Testis (tissue), 3 donors: Measurements from ENCODE around the gene CERK. TPM values are rescaled to one million over a fixed set of nuclear protein-coding genes. Genes with fewer than 3 reads are reported as not detected.

Experiments
- DNase-seq: peaks from one replicate; pipeline ENCODE4 v3.0.0-alpha.2; 2019
- H3K27ac ChIP-seq, 2 donors: fragments of 200-600 bp; sonication (generic); one replicate each; pipeline ENCODE4 v1.5.1; 2019
- H3K27me3 ChIP-seq: fragments of 200-600 bp; sonication (generic); one replicate; pipeline ENCODE4 v1.5.1; 2019
- H3K36me3 ChIP-seq: fragments of 200-600 bp; sonication (generic); one replicate; pipeline ENCODE4 v1.5.1; 2017; ENCODE audit warnings: low read depth; ENCODE audit errors: missing control alignments
- H3K4me1 ChIP-seq: fragments of 200-600 bp; sonication (generic); one replicate; pipeline ENCODE4 v1.5.1; 2019
- H3K4me3 ChIP-seq, 2 donors: fragments of 200-600 bp; sonication (generic); one replicate each; pipeline ENCODE4 v1.5.1; 2017 to 2019
- H3K9me3 ChIP-seq: fragments of 200-600 bp; sonication (generic); one replicate; pipeline ENCODE4 v1.5.1; 2017
- POLR2A ChIP-seq: fragments of 450-650 bp; IDR thresholded peaks from one replicate; pipeline ENCODE4 v1.6.1; 2017; ENCODE audit warnings: antibody characterized with exemption, mild to moderate bottlenecking, moderate library complexity
- WGBS, 2 donors: methylation state at CpG; one replicate each; pipeline ENCODE4 v1.1.5; 2018; 5-methylcytosine and 5-hydroxymethylcytosine counted together
- intact Hi-C: fragments of 100-400 bp; cut with DNase I; formaldehyde crosslinking; loops from one replicate; pipeline ENCODE4 v1.15.1; 2023; ENCODE audit warnings: low total_unique reads
- polyA plus RNA-seq: library from polyadenylated mRNA; stranded (reverse); fragments of 350-450 nt; fragmentation: Illumina TruSeq; extraction: RNeasy Lipid Tissue Mini Kit (QIAGEN cat#74804); gene quantifications from one replicate; pipeline ENCODE4 v1.2.3, GENCODE V29; 2014; ENCODE audit warnings: low read depth, low replicate concordance; ENCODE audit not compliant: insufficient read depth
- total RNA-seq, 2 donors: library from RNA; depleted of rRNA; stranded (reverse); fragments of >200 nt; gene quantifications; one replicate each; pipeline ENCODE4 v1.2.3, GENCODE V29; 2016
- TF ChIP-seq, protein P1 (sequence below), 3 experiments: fragments of 450-650 bp in 2 of 3; fragments of 200-600 bp in 1 of 3; sonication (generic) in 1 of 3; IDR thresholded peaks; one replicate each; pipeline ENCODE4 v1.5.1; 2016 to 2019; ENCODE audit warnings: antibody characterized with exemption in 3 of 3, mild to moderate bottlenecking in 2 of 3, moderate library complexity in 1 of 3

Gene CERK
- total and polyA plus RNA-seq, 3 donors from 2014 or later, result 14.0 to 21.3 (median 17.0) TPM

DNA sequence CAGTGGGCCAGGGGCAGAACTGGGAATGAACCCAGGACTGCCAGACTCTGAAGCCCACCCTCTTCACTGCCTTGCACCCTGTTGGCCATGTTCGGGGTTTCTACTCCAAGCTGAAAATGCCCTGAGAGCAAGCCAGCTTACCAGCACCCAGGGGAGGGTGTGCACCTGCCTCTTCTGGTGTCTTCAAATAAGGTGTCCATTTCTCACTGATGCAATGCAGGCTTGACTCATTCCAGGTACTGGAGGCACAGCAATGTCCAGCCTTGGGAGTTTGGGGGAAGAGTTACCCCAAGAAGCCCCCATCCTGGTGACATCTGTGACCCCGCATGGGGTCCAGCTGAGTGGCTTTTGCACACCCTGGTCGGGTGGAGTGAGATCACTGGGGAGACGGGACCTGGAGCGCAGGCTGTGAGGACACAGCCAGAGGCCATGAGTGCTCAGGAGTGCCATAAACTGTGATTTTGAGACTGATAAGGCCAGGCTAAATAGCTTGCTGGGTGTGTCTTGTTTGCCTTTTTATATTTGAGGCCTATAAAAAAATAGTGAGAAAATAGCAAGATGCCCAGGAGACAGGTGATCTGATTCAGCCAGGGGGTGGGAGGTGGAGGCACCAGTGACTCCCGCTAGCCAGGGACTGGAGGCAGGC, 4.6 kb upstream of the CERK start:
- no peak overlapping the region for H3K4me3 ChIP-seq
- WGBS, 2 donors, result 40 to 89% methylated on average over 4 to 6 of the region's 6 CpGs

DNA sequence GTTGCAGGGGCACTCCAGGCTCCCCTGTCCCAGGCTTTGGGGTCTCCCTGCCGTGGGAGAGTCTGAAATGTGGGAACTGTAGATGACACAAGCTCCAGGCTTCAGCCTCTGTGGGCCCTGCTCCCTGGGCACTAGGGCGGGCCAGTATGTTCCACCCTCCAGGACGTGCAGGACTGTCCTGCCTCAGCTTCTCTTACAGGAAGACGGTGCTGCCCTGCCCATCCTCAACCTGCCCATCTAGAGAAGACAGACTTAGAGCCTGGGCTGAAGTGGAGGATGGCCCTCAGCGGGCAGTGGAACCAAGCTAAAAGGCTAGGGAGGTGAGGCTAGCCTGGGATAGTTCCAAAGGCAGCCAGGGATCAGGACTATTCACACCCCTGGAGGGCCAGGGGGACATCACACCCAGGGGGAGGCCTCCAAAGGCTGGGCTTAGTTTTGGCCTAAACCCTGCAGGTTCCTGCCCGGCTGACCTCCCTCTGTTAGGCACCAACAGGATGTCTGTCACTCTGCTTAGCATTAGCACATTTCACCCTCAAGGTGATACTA, 4.0 kb upstream of the CERK start:
- H3K27me3 ChIP-seq, result no peaks in the 10 kb centered on the region

More for the DNA sequence above, 4.6 kb upstream of the CERK start:
- intact Hi-C loops, result no loop called here
- no peaks in the 10 kb centered on the region for H3K27me3 ChIP-seq
- H3K9me3 ChIP-seq, result no peaks in the 10 kb centered on the region
- H3K36me3 ChIP-seq, result no peaks in the 10 kb centered on the region
- peaks cover 8% of the 10 kb centered on the region for H3K4me1 ChIP-seq
- DNase-seq, result no peak
- TF ChIP-seq, protein P1, sequence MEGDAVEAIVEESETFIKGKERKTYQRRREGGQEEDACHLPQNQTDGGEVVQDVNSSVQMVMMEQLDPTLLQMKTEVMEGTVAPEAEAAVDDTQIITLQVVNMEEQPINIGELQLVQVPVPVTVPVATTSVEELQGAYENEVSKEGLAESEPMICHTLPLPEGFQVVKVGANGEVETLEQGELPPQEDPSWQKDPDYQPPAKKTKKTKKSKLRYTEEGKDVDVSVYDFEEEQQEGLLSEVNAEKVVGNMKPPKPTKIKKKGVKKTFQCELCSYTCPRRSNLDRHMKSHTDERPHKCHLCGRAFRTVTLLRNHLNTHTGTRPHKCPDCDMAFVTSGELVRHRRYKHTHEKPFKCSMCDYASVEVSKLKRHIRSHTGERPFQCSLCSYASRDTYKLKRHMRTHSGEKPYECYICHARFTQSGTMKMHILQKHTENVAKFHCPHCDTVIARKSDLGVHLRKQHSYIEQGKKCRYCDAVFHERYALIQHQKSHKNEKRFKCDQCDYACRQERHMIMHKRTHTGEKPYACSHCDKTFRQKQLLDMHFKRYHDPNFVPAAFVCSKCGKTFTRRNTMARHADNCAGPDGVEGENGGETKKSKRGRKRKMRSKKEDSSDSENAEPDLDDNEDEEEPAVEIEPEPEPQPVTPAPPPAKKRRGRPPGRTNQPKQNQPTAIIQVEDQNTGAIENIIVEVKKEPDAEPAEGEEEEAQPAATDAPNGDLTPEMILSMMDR (IDR thresholded peaks at IDR 0.05), result no peak
- TF ChIP-seq POLR2A, result no peak
- no peak overlapping the region for H3K27ac ChIP-seq

DNA sequence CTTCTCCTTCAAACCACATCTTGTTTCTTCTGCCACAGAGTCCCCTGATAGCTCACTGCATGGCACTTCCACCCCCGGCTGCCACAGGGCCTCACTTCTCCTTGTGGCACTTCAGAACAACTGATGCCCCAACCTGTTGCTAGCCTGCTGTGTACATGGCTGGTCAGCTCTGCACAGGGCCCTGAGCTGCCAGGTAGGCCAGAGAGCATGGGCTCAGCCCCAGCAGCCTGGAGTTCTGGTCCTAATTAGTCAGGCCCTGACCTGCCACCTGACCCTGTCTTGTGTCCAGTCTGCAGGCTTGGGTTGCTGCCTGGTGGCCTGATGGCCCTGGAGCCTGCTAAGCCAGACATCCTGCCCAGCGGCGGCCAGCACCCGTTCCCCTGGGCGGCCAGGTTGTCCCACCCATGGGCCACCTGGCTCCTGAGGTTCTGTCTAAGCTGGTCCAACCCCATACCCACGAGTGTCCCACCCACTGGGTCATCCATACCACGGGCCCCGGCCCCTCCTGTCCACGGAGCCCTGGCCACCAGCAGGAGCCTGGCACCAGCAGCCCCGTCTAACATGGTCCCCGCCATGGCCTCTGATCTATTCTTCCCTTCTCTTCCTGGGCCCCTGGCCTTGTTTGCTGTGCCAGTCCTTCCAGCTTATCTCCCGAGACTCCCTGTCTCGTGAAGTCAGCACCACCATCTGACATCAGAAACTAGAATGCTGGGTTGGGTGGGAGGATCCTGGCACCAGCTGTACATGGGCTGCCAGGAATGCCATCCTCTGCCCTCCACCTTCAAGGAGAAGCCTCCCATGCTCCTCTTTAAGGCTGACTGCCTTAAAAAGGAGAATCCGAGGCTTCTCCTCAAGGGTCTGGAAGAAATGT, 3.1 kb upstream of the CERK start:
- TF ChIP-seq POLR2A, result no peak
- TF ChIP-seq, protein P1 (IDR thresholded peaks at IDR 0.05), result no peak
- H3K9me3 ChIP-seq, result no peaks in the 10 kb centered on the region
- no peaks in the 10 kb centered on the region for H3K27me3 ChIP-seq
- no peak overlapping the region for H3K27ac ChIP-seq
- intact Hi-C loops, result no loop called here
- peak; percentile 72 for DNase-seq
- H3K36me3 ChIP-seq, result no peaks in the 10 kb centered on the region
- peaks cover 8% of the 10 kb centered on the region for H3K4me1 ChIP-seq
- WGBS, 2 donors, result 76 to 79% methylated on average over 14 of the region's 14 CpGs
- H3K4me3 ChIP-seq, result no peak overlapping the region

More for the DNA sequence above, 4.0 kb upstream of the CERK start:
- intact Hi-C loops, result no loop called here
- H3K4me1 ChIP-seq, result peaks cover 8% of the 10 kb centered on the region
- H3K4me3 ChIP-seq, result no peak overlapping the region
- H3K36me3 ChIP-seq, result no peaks in the 10 kb centered on the region
- TF ChIP-seq, protein P1 (IDR thresholded peaks at IDR 0.05), result no peak
- no peak for TF ChIP-seq POLR2A
- no peak for DNase-seq
- 87 to 91% methylated on average over 4 to 6 of the region's 6 CpGs for WGBS, 2 donors
- H3K27ac ChIP-seq, result no peak overlapping the region
- H3K9me3 ChIP-seq, result no peaks in the 10 kb centered on the region

DNA sequence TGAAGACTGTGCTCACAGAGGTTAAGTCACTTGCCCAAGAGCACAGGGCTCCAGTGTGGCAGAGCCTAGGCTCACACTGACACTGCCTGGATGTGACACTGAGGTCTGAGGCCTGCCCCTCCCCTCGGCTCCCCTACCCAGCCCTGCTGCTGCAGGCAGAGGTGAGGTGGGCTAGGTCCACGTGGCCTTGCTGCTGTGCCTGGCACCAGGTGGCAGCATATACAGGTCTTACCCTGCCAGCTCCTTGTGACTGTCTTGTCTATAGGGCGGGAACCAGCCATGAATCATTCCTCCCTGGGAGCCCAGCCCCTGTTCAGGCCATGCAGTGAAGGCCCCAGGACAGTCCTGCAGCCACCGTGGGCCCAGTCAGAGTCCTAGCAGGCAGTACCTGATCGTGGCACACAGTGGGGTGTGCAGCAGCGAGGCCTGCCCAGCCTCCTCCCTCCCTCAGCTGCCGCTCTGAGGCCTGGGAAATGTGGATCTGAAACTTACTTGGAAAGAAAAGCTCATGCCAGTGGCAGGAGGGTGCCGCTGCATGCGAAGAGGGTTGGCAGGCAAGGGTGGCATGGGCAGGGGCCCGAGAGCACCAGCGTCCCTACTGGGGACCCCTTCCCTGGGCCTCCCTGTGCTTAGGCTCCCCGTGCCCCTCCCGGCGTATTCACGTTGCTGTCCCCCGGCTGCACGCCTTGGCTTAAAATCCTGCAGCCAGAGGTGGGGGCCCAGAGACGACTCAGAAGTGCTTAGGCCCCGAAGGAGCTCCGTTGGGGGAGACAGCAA, 1.2 kb upstream of the CERK start:
- no peak for DNase-seq
- Histone ChIP-seq H3K9me3 (no peaks in the 10 kb centered on the region), H3K27ac (peak overlapping the region in 1 of 2 donors; percentile 74), H3K36me3 (no peaks in the 10 kb centered on the region), H3K27me3 (no peaks in the 10 kb centered on the region), H3K4me1 (peaks cover 15% of the 10 kb centered on the region), H3K4me3 (peak overlapping the region; percentile 77 to 78)
- intact Hi-C loops, result no loop called here
- TF ChIP-seq POLR2A, result no peak
- TF ChIP-seq, protein P1 (IDR thresholded peaks at IDR 0.05), result no peak
- 78 to 79% methylated on average over 9 to 18 of the region's 20 CpGs for WGBS, 2 donors
